CD4-positive, alpha-beta T cell treated with Interferon alpha-2 for 1 hour (primary cell): ENCODE measurements around the gene LEMD2.

Experiments
- DNase-seq, 2 donors: peaks; one replicate each; pipeline ENCODE4 v3.0.0-alpha.2; 2020 to 2022

Gene LEMD2

DNA sequence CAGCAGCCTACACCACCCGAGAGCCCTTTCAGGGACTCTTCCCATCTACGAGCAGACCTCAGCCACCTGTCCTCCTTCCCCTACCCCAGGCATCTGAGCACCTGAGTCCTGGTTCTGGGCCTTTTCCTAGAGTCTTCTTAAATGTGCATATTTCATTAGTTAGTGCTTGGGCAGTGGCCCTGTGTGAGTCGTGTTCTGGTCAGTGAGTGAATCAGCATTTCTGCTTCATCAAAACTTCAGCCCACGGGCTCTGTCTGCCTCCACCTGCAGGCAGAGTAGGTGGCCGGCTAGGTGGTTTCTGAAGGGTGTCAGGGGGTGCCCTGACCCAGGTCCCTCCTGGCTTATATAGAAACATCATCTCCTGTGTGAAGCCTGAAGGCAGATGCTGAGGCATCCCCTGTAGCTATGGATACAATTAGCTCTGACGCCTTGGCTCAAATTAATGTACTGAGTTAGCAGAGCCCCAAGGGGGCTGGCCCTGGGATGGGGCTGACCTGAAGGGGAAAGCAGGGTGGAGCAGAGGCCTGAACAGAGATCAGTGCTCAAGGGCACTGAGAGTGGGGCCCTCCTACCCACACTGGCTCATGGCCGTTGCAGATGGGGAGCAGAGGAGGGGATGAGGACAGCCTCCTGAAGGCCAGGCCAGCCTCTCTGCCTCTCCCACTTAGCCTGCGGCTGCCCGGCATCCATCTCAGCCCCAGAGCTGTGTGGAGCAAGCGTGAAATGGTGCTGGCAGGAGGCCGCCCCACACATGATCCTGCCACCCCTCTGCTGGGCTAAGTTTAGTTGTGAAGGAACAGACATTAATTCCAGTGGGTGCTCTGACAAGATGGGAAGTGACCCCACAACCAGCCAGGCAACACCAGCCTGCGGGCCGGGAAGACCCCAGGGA, 55.9 kb downstream of the LEMD2 start:
- no peak for DNase-seq

- no peak for DNase-seq
These were observed 56.5 kb downstream of the LEMD2 start for GRCh38 chr6:33732385-33732784.

- DNase-seq: no peak
These were observed 57.1 kb downstream of the LEMD2 start for GRCh38 chr6:33731751-33732282.

- DNase-seq: no peak
These were observed 57.9 kb downstream of the LEMD2 start for GRCh38 chr6:33731035-33731434.

- no peak for DNase-seq
These were observed 58.3 kb downstream of the LEMD2 start for GRCh38 chr6:33730611-33731010.

DNA sequence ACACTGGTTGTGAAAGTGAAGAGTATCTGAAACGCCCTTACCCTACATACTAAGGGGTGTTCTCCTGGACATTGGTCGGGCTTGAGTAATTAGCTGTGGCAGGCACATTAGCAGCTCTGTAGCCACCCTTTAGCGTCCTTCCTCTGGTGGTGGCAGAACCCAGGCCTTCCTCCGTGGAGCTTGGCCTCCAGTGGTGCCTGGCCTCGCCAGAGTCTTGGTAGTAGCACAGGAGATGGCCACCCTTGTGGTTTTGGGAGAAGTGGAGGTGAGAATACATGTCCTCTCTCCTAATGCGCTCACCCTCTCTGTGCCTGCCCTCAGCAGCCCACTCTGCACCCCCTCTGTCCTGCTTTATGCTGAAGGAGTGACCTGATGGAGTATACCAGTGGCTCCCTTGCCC, 59.9 kb downstream of the LEMD2 start:
- no peak for DNase-seq

GRCh38 chr6:33728438-33728837, 60.5 kb downstream of the LEMD2 start:
- DNase-seq: no peak

DNA sequence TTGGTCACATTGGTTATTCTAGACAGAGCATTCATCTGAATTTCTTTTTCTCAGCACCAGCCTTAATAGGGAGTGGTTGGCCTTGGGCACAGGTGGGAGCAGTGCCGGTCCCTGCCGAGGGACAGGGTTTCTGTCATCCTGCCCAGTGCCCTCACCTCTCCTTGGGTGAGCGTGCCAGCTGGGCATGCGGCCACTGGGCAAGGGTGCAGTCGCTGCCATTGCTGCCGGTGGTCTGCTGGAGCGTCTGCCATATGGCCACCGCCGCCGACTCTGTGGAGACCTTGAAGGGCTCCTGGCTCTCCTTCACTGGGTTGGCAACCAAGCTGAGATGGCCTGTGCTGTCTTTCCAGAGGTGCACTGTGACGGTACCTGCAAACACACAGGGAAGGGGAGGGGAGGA, 61.0 kb downstream of the LEMD2 start:
- no peak for DNase-seq

GRCh38 chr6:33727126-33727525, 61.8 kb downstream of the LEMD2 start:
- DNase-seq: no peak

DNA sequence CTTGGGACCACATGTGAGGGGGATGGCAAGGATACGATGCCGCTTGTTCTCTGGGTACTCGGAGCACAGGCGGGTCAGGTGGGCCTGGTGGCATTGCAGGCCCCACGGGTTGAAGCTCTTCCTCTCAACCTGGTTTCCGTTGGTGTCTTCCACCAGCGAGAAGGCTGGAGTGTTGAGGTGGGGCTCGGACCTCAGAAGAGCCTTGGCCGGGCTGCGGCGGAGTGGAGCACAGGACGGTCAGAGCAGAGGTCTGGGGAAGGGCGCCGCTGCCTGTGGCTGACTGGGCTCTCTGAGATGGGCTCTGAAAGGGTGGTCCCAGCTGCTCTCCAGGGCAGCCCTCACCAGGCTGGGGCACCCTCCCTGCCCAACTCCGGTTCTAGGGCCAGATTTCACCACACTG, 62.2 kb downstream of the LEMD2 start:
- no peak for DNase-seq

DNA sequence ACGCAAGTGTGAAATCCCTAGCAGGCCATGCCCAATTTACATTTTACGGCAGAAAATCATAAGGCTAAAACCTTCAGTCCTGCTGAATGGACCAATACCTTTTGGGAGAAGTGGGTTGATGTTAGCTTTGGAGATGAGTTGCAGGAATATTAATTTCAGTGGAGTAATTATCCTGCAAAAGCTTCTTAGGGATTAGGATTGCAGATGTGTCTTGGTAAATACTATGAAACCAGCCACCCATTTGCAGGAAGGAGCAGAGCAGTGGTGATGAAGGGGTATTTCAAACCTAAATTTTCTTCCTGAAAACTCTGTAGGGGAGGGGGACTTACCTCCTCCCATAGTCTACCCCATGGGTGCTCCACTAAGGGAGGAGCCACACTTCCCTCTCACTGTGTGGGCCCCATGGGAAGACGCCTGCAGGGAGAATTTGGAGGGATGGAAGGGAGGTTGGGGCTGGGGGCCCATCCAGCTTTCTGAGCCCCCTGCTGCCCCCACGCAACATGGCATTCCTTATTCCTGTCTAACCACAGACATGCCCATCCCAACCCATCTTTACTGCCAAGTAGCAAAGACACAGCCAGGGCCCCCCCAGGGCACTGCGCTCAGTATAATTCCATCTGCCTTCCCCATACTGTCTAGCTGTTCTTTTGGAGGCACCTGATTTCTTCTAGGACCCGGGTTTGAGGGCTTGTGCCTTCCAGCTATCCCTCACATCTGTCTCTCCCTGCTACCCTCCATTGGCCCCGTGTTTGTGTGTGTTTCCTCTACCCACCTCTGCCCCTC, 62.8 kb downstream of the LEMD2 start:
- DNase-seq: no peak

DNA sequence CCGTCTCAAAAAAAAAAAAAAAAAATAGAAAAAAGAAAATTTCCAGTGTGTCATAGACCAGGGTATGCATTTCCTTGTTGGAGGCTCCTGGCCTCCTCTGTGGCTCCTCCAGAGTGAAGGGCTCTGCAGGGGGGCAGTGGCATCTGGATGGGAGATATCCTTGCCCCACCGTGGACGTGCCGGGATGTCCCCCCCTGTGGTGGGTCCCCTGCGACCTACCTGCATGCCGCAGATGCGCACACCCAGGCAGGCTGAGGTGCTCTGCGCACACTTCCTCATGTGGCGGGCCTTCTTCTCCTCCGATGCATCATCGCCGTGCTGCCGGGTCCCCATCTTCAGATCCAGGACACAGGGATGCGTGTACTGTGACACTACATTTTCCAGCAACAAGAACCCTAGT, 63.7 kb downstream of the LEMD2 start:
- DNase-seq: no peak

DNA sequence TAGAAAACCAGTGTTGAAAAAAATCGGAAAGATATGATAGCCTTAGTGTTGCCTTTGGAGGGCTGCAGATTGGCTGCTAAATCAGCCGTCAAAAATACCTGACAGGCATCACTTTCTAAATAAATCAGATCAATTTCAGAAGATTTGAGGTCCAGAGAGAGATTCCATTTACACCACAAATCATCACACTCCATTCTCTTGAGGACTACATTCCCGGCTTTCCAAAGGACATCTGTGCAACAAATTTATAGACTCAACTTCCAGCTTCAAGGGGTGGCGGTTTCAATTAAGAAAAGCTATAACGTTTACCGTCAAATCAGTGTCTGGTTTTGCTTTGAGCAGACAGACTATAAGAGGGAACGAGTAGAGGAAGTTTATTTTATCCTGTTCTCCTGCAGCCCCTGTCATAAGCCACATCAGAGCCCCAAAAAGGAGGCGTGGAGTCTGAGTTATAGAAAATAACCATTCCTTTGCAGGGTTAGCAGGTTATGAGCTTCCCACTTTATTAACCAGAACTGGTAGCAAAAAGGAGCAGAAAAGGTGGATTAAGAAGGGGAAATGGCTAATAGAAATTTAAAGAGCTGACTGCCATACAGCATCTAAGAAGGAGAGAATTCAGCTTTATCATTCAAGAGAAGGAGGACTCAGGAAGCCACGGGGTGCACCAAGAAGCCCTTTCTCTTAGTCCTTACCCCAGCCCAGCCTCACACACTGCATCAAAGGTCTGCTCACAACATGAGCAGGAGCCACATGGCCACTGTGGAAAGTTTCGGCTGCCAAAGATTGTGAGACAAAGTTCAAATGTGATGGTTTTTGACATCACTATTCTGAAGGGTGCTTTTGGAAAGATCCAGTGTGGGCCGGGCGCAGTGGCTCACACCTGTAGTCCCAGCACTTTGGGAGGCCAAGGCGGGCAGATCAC, 64.6 kb downstream of the LEMD2 start:
- DNase-seq: no peak

DNA sequence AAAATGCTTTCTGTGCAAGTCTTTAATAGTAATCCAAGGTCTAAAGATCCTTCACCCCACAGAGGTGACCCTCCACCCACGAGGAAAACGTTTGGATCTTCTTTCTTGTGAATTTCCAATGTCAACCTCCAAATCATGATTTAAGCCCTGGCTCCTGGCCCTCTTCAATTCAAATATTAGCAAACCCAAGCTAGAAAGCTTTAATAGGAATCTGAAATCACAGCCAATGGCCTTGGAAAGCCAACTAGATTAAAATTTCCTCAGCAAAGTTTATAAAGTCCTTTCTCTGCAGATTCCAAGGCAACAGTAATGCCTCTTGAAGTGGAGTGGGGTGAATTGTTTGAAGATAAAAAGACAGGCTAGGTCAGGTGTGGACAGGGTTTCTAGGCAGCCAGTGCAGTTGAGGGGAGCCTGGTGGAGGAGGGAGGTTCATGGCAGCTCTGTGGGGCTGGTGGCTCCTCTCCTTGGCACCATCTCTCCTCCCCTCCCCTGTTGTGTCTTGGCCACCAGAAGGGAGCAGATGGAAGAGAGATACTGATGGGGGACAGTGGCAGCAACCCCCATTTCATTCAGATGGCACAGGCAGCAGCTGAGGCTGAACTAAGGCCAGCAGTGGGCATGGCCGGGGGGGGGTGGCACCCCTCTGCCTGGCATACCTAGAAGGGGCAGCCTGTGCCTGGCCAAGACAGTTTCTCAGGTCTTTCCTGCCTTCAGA, 65.4 kb downstream of the LEMD2 start:
- no peak for DNase-seq

- no peak for DNase-seq
These were observed 66.8 kb downstream of the LEMD2 start for GRCh38 chr6:33722103-33722623.

GRCh38 chr6:33721508-33721907, 67.4 kb downstream of the LEMD2 start:
- DNase-seq: no peak
